ENCODE data around the gene COL4A2.

The COL4A2 gene

DNA sequence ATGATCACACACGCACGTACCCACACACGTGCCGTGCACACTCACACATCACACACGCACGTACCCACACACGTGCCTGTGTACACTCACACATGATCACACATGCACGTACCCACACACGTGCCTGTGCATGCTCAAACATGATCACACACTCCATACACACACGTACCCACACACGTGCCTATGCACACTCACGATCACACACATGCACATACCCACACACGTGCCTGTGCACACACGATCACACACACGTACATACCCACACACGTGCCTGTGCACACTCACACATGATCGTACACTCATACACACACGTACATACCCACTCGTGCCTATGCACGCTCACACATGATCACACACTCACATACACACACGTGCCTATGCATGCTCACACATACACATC, 167.6 kb downstream of the COL4A2 start:
- DNase-seq: no peak
- Mint-ChIP-seq H3K27me3 (peaks cover 19 to 24% of the 10 kb centered on the region in 2 donors), H3K4me3 (no peak overlapping the region), H3K4me1 (peaks cover 37 to 74% of the 10 kb centered on the region in 2 donors), H3K9me3 (peaks cover 0 to 3% of the 10 kb centered on the region in 2 donors), H3K27ac (no peak overlapping the region), H3K36me3 (peaks cover 2 to 3% of the 10 kb centered on the region in 2 donors)
- no peak for ATAC-seq (replicated peaks)

DNA sequence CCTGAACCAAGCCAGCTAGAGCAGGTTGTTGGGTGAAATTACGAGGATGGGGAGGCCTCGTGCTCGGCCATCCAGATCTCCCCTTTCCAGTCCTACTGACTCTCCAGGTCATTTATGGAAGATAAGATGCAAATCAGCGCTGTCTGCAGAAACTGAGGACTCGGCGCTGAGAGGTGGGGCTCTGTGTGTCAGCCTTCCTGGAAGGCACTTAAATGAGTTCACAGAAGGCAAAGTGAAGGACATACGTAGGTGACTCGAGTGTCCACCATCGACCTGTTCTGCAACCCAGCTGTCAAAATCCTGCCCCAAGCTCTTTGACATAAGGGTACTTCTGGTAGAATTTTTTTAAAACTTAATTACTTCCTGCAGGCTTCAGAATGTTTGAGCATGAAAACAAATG, 168.0 kb downstream of the COL4A2 start:
- no peak overlapping the region for H3K27ac Mint-ChIP-seq
- no peak for ATAC-seq (replicated peaks)
- peaks cover 0 to 3% of the 10 kb centered on the region in 2 donors for H3K9me3 Mint-ChIP-seq

DNA sequence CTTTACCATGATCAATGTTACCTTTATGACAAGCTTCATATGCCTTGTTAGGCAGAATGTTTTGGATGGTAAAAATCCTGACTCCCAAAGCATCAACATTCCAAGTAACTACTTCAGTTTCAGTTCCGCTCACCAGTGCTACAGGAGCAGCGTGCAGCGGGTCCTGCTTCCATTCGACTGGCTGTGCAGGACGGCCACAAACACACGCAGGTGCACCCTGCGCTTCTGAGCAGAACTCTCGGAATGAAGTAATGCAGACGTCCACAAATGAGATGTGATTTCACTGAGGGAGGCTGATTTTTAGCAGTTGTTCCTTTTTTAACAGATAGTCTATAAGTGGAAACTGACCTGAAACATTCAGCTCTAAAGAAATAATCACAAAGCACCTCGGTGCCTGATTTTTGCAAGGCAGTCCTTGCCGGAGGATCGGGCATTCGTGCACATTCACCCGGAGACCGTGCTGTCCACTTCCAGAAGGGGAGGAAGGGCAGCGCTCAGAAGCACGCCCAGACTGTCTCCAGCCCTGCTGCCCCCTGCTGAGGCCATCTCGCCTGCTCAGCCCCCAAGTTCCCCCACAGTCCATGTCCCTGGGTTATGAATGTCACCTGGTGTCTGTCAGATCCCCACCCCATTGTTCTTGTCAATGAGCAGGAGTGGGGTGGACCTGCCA, 168.6 kb downstream of the COL4A2 start:
- Mint-ChIP-seq H3K4me1 (peaks cover 29 to 71% of the 10 kb centered on the region in 2 donors), H3K36me3 (peaks cover 2 to 3% of the 10 kb centered on the region in 2 donors), H3K27ac (no peak overlapping the region), H3K27me3 (peaks cover 19 to 24% of the 10 kb centered on the region in 2 donors), H3K4me3 (no peak overlapping the region), H3K9me3 (peaks cover 0 to 3% of the 10 kb centered on the region in 2 donors)
- DNase-seq (no peak), ATAC-seq (replicated peaks) (no peak)

More for the DNA sequence above, 168.0 kb downstream of the COL4A2 start:
- DNase-seq: no peak
- Mint-ChIP-seq H3K4me1 (peaks cover 35 to 75% of the 10 kb centered on the region in 2 donors), H3K27me3 (peaks cover 19 to 24% of the 10 kb centered on the region in 2 donors), H3K36me3 (peaks cover 2 to 3% of the 10 kb centered on the region in 2 donors), H3K4me3 (no peak overlapping the region)

DNA sequence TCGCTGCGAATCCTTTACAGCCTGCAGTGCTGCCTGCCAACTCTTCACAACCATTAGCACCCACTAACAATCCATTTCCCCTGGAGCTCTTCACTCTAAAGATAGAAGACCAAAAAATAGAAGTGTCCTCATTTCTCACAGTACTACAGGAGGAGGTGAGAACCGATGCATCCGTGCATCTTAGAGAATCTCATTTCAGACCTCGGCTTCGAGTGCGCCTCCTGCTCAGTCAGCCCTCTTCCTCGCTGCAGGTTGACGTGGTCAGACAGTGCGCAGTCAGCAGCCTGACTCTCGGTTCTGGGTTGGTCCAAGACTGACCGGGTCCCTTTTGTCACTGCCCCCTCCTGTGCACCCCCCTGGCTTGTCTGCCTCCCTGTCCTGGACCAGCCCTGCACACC, 169.1 kb downstream of the COL4A2 start:
- H3K27ac Mint-ChIP-seq: no peak overlapping the region
- no peak for ATAC-seq (replicated peaks)
- DNase-seq: no peak
- H3K36me3 Mint-ChIP-seq: peaks cover 0 to 2% of the 10 kb centered on the region in 2 donors
- no peak overlapping the region for H3K4me3 Mint-ChIP-seq
- peaks cover 19 to 24% of the 10 kb centered on the region in 2 donors for H3K27me3 Mint-ChIP-seq
- H3K9me3 Mint-ChIP-seq: peaks cover 0 to 2% of the 10 kb centered on the region in 2 donors
- H3K4me1 Mint-ChIP-seq: peaks cover 24 to 66% of the 10 kb centered on the region in 2 donors

DNA sequence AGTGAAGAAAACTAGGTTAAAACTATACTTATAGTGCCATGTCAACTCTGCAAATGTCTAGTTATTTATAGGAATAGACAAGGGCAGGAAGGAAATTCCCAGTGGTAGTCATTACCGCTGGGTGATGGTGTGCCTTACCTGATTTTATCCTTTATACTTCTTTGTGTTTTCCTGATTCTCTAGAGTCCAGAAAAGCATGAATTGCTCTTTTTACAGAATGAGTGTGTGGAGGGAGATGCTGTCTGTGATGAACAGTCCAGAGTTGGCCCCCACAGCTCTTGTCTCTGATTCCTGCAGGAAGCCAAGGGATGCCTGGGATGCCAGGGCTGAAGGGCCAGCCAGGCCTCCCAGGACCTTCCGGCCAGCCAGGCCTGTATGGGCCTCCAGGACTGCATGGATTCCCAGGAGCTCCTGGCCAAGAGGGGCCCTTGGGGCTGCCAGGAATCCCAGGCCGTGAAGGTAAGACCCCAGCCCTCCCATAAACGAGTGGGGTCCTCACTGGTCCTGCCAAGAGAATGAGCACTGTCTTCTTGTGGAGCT, 170.7 kb downstream of the COL4A2 start:
- Mint-ChIP-seq H3K4me3 (no peak overlapping the region), H3K36me3 (peaks cover 0 to 2% of the 10 kb centered on the region in 2 donors), H3K9me3 (peaks cover 0 to 2% of the 10 kb centered on the region in 2 donors), H3K27ac (no peak overlapping the region), H3K4me1 (peaks cover 17 to 50% of the 10 kb centered on the region in 2 donors), H3K27me3 (peaks cover 19 to 32% of the 10 kb centered on the region in 2 donors)
- no peak for ATAC-seq (replicated peaks)
- no peak for DNase-seq

GRCh38 chr13:110478405-110479214, 171.5 kb downstream of the COL4A2 start:
- Mint-ChIP-seq H3K27me3 (peaks cover 27 to 36% of the 10 kb centered on the region in 2 donors), H3K9me3 (peaks cover 0 to 2% of the 10 kb centered on the region in 2 donors), H3K36me3 (peaks cover 0 to 2% of the 10 kb centered on the region in 2 donors), H3K4me1 (peaks cover 14 to 43% of the 10 kb centered on the region in 2 donors), H3K27ac (peak overlapping the region; percentile 65), H3K4me3 (no peak overlapping the region)
- no peak for DNase-seq
- ATAC-seq (replicated peaks): no peak

GRCh38 chr13:110479215-110479545, 172.1 kb downstream of the COL4A2 start:
- no peak for DNase-seq
- H3K36me3 Mint-ChIP-seq: peaks cover 0 to 2% of the 10 kb centered on the region in 2 donors
- H3K27ac Mint-ChIP-seq: peak overlapping the region; percentile 65
- no peak for ATAC-seq (replicated peaks)
- peaks cover 27 to 36% of the 10 kb centered on the region in 2 donors for H3K27me3 Mint-ChIP-seq
- H3K4me1 Mint-ChIP-seq: peaks cover 14 to 40% of the 10 kb centered on the region in 2 donors
- H3K4me3 Mint-ChIP-seq: no peak overlapping the region
- H3K9me3 Mint-ChIP-seq: peaks cover 0 to 2% of the 10 kb centered on the region in 2 donors

DNA sequence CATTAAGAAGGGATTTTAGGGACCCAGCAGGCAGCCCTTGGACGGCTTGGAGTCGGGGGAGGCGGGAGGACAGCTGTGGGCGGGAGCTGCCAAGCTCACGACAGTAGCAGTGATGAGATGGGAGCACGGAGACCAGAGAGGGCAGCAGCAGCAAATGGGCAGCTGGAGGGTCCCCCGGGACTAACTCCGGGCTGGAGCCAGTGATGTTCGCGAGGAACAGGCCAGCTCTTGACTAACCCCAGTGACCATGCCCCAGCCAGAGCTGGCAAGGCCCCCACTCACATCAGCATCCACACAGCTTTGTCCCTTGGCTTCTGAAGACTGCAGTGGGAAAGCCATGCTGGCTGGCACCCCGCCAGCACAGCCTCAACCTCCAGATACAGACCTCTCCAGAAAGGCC, 172.6 kb downstream of the COL4A2 start:
- peaks cover 12 to 37% of the 10 kb centered on the region in 2 donors for H3K4me1 Mint-ChIP-seq
- peaks cover 0 to 2% of the 10 kb centered on the region in 2 donors for H3K36me3 Mint-ChIP-seq
- H3K9me3 Mint-ChIP-seq: peaks cover 0 to 2% of the 10 kb centered on the region in 2 donors
- H3K27ac Mint-ChIP-seq: peak overlapping the region; percentile 47
- DNase-seq (no peak), ATAC-seq (replicated peaks) (no peak)
- peaks cover 26 to 36% of the 10 kb centered on the region in 2 donors for H3K27me3 Mint-ChIP-seq
- no peak overlapping the region for H3K4me3 Mint-ChIP-seq

- no peak for DNase-seq
These were observed 173.1 kb downstream of the COL4A2 start for GRCh38 chr13:110480161-110480560.

GRCh38 chr13:110483386-110483968, 176.4 kb downstream of the COL4A2 start:
- peaks cover 0 to 14% of the 10 kb centered on the region in 2 donors for H3K4me1 Mint-ChIP-seq
- ATAC-seq (replicated peaks): no peak
- DNase-seq: no peak
- H3K27me3 Mint-ChIP-seq: peaks cover 15 to 20% of the 10 kb centered on the region in 2 donors
- H3K9me3 Mint-ChIP-seq: no peaks in the 10 kb centered on the region
- no peaks in the 10 kb centered on the region for H3K36me3 Mint-ChIP-seq
- H3K4me3 Mint-ChIP-seq: no peak overlapping the region
- no peak overlapping the region for H3K27ac Mint-ChIP-seq

More at GRCh38 chr13:110480161-110480560, 173.1 kb downstream of the COL4A2 start:
- Mint-ChIP-seq H3K36me3 (no peaks in the 10 kb centered on the region), H3K9me3 (no peaks in the 10 kb centered on the region), H3K4me1 (peaks cover 8 to 32% of the 10 kb centered on the region in 2 donors), H3K27ac (peak overlapping the region; percentile 47), H3K27me3 (peaks cover 21 to 36% of the 10 kb centered on the region in 2 donors), H3K4me3 (no peak overlapping the region)
- ATAC-seq (replicated peaks): no peak

DNA sequence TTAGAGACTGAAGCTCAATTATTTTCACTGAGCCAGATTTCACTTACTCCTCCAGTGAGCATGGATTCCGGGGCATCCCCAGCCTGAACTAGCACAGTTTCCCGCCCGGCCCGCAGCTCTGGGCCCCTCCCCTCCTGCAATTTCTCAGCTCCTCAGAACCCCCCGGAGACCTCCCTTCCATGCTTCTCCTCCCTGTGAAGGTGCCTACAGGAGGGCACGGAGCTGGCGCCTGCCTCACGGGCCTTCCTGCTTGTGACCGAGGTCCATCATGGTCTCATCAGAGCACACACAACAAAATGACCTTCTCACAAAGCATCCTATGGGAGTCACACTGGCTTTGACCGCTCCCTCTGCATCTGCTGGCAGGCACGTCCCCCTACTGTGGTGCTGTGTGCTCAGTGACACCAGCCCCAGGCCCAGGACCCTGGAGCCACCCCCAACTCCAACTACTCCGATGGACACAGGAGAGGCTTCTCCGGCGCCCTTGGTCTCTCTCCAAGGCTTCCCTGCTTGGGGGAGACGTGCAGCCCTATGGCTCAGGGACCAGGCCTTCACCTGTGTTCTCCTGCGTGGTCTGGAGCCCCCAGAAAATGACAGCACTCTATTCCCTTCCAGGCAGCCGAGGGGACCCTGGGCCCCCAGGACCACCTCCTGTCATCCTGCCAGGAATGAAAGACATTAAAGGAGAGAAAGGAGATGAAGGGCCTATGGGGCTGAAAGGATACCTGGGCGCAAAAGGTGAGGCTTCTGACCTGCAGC, 177.4 kb downstream of the COL4A2 start:
- H3K36me3 Mint-ChIP-seq: no peaks in the 10 kb centered on the region
- H3K27ac Mint-ChIP-seq: no peak overlapping the region
- no peak for ATAC-seq (replicated peaks)
- no peak for DNase-seq
- peaks cover 0 to 8% of the 10 kb centered on the region in 2 donors for H3K4me1 Mint-ChIP-seq
- H3K27me3 Mint-ChIP-seq: peaks cover 9 to 13% of the 10 kb centered on the region in 2 donors
- no peaks in the 10 kb centered on the region for H3K9me3 Mint-ChIP-seq
- no peak overlapping the region for H3K4me3 Mint-ChIP-seq

- H3K36me3 Mint-ChIP-seq: no peaks in the 10 kb centered on the region
- ATAC-seq (replicated peaks) (no peak), DNase-seq (no peak)
- H3K27ac Mint-ChIP-seq: no peak overlapping the region
- H3K27me3 Mint-ChIP-seq: peaks cover 7 to 11% of the 10 kb centered on the region in 2 donors
- H3K4me3 Mint-ChIP-seq: no peak overlapping the region
- H3K9me3 Mint-ChIP-seq: no peaks in the 10 kb centered on the region
- no peaks in the 10 kb centered on the region for H3K4me1 Mint-ChIP-seq
These were observed 178.5 kb downstream of the COL4A2 start for GRCh38 chr13:110485604-110486003.

GRCh38 chr13:110486061-110486715, 179.1 kb downstream of the COL4A2 start:
- Mint-ChIP-seq H3K27me3 (peaks cover 7 to 11% of the 10 kb centered on the region in 2 donors), H3K9me3 (no peaks in the 10 kb centered on the region), H3K4me3 (no peak overlapping the region), H3K27ac (no peak overlapping the region), H3K4me1 (no peaks in the 10 kb centered on the region), H3K36me3 (no peaks in the 10 kb centered on the region)
- DNase-seq (no peak), ATAC-seq (replicated peaks) (no peak)
